IMR-90 (cell line): ENCODE data around the gene KCNG4. TPM values are rescaled to one million over a fixed set of nuclear protein-coding genes. Genes with fewer than 3 reads are reported as not detected.

Experiments
- ATAC-seq: fragments of 200-7000 bp; cut with Tn5 transposase; 2 replicates; pipeline ENCODE4 v1.9.1; 2020; ENCODE audit warnings: low read depth, mild to moderate bottlenecking, moderate library complexity
- BruUV-seq: library from RNA; stranded (reverse); fragments of 400-500 nt; replicated peaks from 2 replicates; lab custom pipeline; 2021; lab: Mats Ljungman, UMichigan
- CTCF ChIA-PET: fragments of 300-600 bp; formaldehyde crosslinking; extraction: SDS; loops from one replicate; lab custom pipeline; 2021; ENCODE audit warnings: antibody characterized with exemption; lab: Yijun Ruan, JAX
- POLR2A ChIA-PET: fragments of 300-600 bp; sonication (Branson Sonifier 250); formaldehyde crosslinking; loops from one replicate; lab custom pipeline; 2022; ENCODE audit warnings: antibody characterized with exemption; ENCODE audit not compliant: unreplicated experiment; lab: Charles Lee
- DNase-seq: peaks from one replicate; pipeline ENCODE4 v3.0.0; 2013
- H2AFZ ChIP-seq: replicated peaks from 2 replicates; pipeline ENCODE3; 2013; ENCODE audit warnings: low read length, mild to moderate bottlenecking; ENCODE audit not compliant: poor library complexity
- H2AK5ac ChIP-seq: 2 replicates; pipeline ENCODE4 v1.6.1; 2013; ENCODE audit warnings: low read depth, low read length, inconsistent platforms
- H2AK9ac ChIP-seq: replicated peaks from 2 replicates; pipeline ENCODE3; 2013; ENCODE audit warnings: mild to moderate bottlenecking, low read depth, low read length, moderate library complexity; ENCODE audit not compliant: poor library complexity
- H2BK120ac ChIP-seq: 2 replicates; pipeline ENCODE4 v1.6.1; 2013; ENCODE audit warnings: low read depth, low read length, inconsistent platforms
- H2BK15ac ChIP-seq: 3 replicates; pipeline ENCODE4 v1.6.1; 2013; ENCODE audit warnings: low read depth, low read length, inconsistent platforms
- H2BK20ac ChIP-seq: 2 replicates; pipeline ENCODE4 v1.6.1; 2013; ENCODE audit warnings: low read depth, mild to moderate bottlenecking, inconsistent platforms, low read length, moderate library complexity
- H2BK5ac ChIP-seq: 2 replicates; pipeline ENCODE4 v1.6.1; 2013; ENCODE audit warnings: mild to moderate bottlenecking, low read depth, low read length, inconsistent platforms; ENCODE audit not compliant: poor library complexity, severe bottlenecking
- H3K14ac ChIP-seq: replicated peaks from 2 replicates; pipeline ENCODE4 v1.6.1; 2013; ENCODE audit warnings: low read depth, low read length, inconsistent platforms
- H3K18ac ChIP-seq: 2 replicates; pipeline ENCODE4 v1.6.1; 2013; ENCODE audit warnings: low read depth, low read length, control low read depth
- H3K23ac ChIP-seq: 2 replicates; pipeline ENCODE4 v1.6.1; 2013; ENCODE audit warnings: low read depth, low read length, inconsistent platforms
- H3K27ac ChIP-seq: 2 replicates; pipeline ENCODE4 v1.5.1; 2013; ENCODE audit warnings: mild to moderate bottlenecking, control low read depth, low read length; ENCODE audit not compliant: insufficient read depth
- H3K27me3 ChIP-seq: 2 replicates; pipeline ENCODE4 v1.6.1; 2013; ENCODE audit warnings: low read length; ENCODE audit not compliant: control insufficient read depth, insufficient read depth
- H3K36me3 ChIP-seq: 2 replicates; pipeline ENCODE4 v1.6.1; 2013; ENCODE audit warnings: low read length, mixed read lengths; ENCODE audit not compliant: control insufficient read depth, insufficient read depth
- H3K4ac ChIP-seq: 2 replicates; pipeline ENCODE4 v1.6.1; 2013; ENCODE audit warnings: low read depth, low read length, inconsistent platforms
- H3K4me1 ChIP-seq: 2 replicates; pipeline ENCODE4 v1.6.1; 2013; ENCODE audit warnings: low read length, mixed read lengths; ENCODE audit not compliant: control insufficient read depth, insufficient read depth
- H3K4me2 ChIP-seq: 2 replicates; pipeline ENCODE4 v1.6.1; 2013; ENCODE audit warnings: low read depth, mild to moderate bottlenecking, control low read depth, low read length, moderate library complexity
- H3K4me3 ChIP-seq: 2 replicates; pipeline ENCODE4 v1.5.1; 2013; ENCODE audit warnings: low read depth, mild to moderate bottlenecking, control low read depth, low read length, moderate library complexity; ENCODE audit not compliant: insufficient read depth
- H3K56ac ChIP-seq: 2 replicates; pipeline ENCODE4 v1.6.1; 2013; ENCODE audit warnings: low read length, inconsistent platforms; ENCODE audit not compliant: insufficient read depth; ENCODE audit errors: extremely low read depth
- H3K79me1 ChIP-seq, 2 experiments: 2 replicates each; pipeline ENCODE4 v1.6.1; 2013; ENCODE audit warnings: low read length in 2 of 2, inconsistent platforms in 1 of 2, low read depth in 1 of 2
- H3K9ac ChIP-seq: 2 replicates; pipeline ENCODE4 v1.6.1; 2013; ENCODE audit warnings: low read depth, low read length, control low read depth
- H3K9me1 ChIP-seq: 2 replicates; pipeline ENCODE4 v1.6.1; 2013; ENCODE audit warnings: low read length, inconsistent platforms; ENCODE audit not compliant: insufficient read depth
- H3K9me3 ChIP-seq: 2 replicates; pipeline ENCODE4 v1.6.1; 2013; ENCODE audit warnings: low read length; ENCODE audit not compliant: control insufficient read depth, insufficient read depth
- H4K20me1 ChIP-seq: 2 replicates; pipeline ENCODE4 v1.6.1; 2013; ENCODE audit warnings: low read length, inconsistent platforms; ENCODE audit not compliant: insufficient read depth
- H4K5ac ChIP-seq: 2 replicates; pipeline ENCODE4 v1.6.1; 2013; ENCODE audit warnings: mild to moderate bottlenecking, low read depth, low read length, control low read depth
- H4K8ac ChIP-seq, 2 experiments: 2 replicates each; pipeline ENCODE4 v1.6.1; 2013; ENCODE audit warnings: low read depth in 2 of 2, low read length in 2 of 2, control low read depth in 1 of 2, inconsistent platforms in 1 of 2
- H4K91ac ChIP-seq: 2 replicates; pipeline ENCODE4 v1.6.1; 2013; ENCODE audit warnings: low read depth, low read length, inconsistent platforms; ENCODE audit not compliant: insufficient read depth
- BHLHE40 ChIP-seq: fragments of 150-350 bp; IDR thresholded peaks from 2 replicates; pipeline ENCODE4 v1.6.1; 2016; ENCODE audit warnings: mild to moderate bottlenecking, low read depth, low read length
- CEBPB ChIP-seq: IDR thresholded peaks from 2 replicates; pipeline ENCODE4 v1.6.1; 2012; ENCODE audit warnings: low read depth, low read length, improper control_type of control experiment
- ELK1 ChIP-seq: fragments of 150-350 bp; IDR thresholded peaks from 2 replicates; pipeline ENCODE4 v1.6.1; 2016; ENCODE audit warnings: low read depth, mild to moderate bottlenecking, low read length, moderate library complexity, borderline replicate concordance
- FOS ChIP-seq: fragments of 150-350 bp; IDR thresholded peaks from 2 replicates; pipeline ENCODE4 v1.6.1; 2016; ENCODE audit warnings: low read depth, low read length
- MAFK ChIP-seq: IDR thresholded peaks from 2 replicates; pipeline ENCODE4 v1.6.1; 2012; ENCODE audit warnings: low read depth, low read length, improper control_type of control experiment
- MAZ ChIP-seq: IDR thresholded peaks from 2 replicates; pipeline ENCODE4 v1.6.1; 2012; ENCODE audit warnings: low read depth, mild to moderate bottlenecking, low read length, improper control_type of control experiment, moderate library complexity, borderline replicate concordance
- NFE2L2 ChIP-seq: fragments of 150-350 bp; IDR thresholded peaks from 2 replicates; pipeline ENCODE4 v1.6.1; 2016; ENCODE audit warnings: low read depth, mild to moderate bottlenecking, low read length
- POLR2A ChIP-seq: IDR thresholded peaks from 2 replicates; pipeline ENCODE4 v1.6.1; 2012; ENCODE audit warnings: mild to moderate bottlenecking, low read depth, low read length
- RCOR1 ChIP-seq: IDR thresholded peaks from 2 replicates; pipeline ENCODE4 v1.6.1; 2012; ENCODE audit warnings: mild to moderate bottlenecking, low read length, improper control_type of control experiment; ENCODE audit not compliant: insufficient replicate concordance
- SMC3 ChIP-seq: fragments of 150-350 bp; IDR thresholded peaks from 2 replicates; pipeline ENCODE4 v1.6.1; 2016; ENCODE audit warnings: low read depth, mild to moderate bottlenecking, antibody characterized with exemption, low read length, moderate library complexity
- WGBS, 2 experiments: methylation state at CpG; one replicate each; pipeline versions ENCODE4 v1.1.5 to v1.1.7; 2013; ENCODE audit warnings: missing lambda C conversion rate in 2 of 2; ENCODE audit not compliant: insufficient read length in 1 of 2; ENCODE audit errors: extremely low coverage in 2 of 2; 5-methylcytosine and 5-hydroxymethylcytosine counted together
- dilution Hi-C: fragments of 300-500 bp; cut with HindIII; formaldehyde crosslinking; loops from one replicate; pipeline ENCODE4 v1.14.3; 2018; ENCODE audit warnings: low sequenced_read_pairs; ENCODE audit not compliant: unreplicated experiment
- in situ Hi-C: fragments of 300-500 bp; cut with MboI; formaldehyde crosslinking; loops from 3 replicates; pipeline ENCODE4 v1.14.3; 2019; ENCODE audit warnings: low sequenced_read_pairs, inconsistent platforms, mixed read lengths
- intact Hi-C: fragments of 100-400 bp; cut with micrococcal nuclease; formaldehyde crosslinking; loops from 2 replicates; pipeline ENCODE4 v1.10.0; 2022
- polyA plus RNA-seq, 3 experiments: library from polyadenylated mRNA; depleted of rRNA; stranded (reverse); fragments of >200 nt; gene quantifications; 2 replicates each; pipeline ENCODE4 v1.2.3, GENCODE V29; 2012; ENCODE audit warnings: low replicate concordance in 1 of 3
- total RNA-seq: library from RNA; depleted of rRNA; stranded (reverse); fragments of >200 nt; gene quantifications from 2 replicates; pipeline ENCODE4 v1.2.3, GENCODE V29; 2012
- TF ChIP-seq, protein P1 (sequence below): conservative IDR thresholded peaks from 2 replicates; pipeline ENCODE4 v1.5.1; 2012; ENCODE audit warnings: mild to moderate bottlenecking, low read depth, low read length, improper control_type of control experiment
- TF ChIP-seq, protein P2 (sequence below): fragments of 150-350 bp; IDR thresholded peaks from 2 replicates; pipeline ENCODE4 v1.6.1; 2017; ENCODE audit warnings: mild to moderate bottlenecking, antibody characterized with exemption, low read length, low read depth

Gene KCNG4
- total and polyA plus RNA-seq, 2 of the 4 experiments (the other 2 are of a cell fraction), result not detected

- TF ChIP-seq MAZ, result no peak
Observed at GRCh38 chr16:84181144-84181915, 58.5 kb downstream of the KCNG4 start (continued).

GRCh38 chr16:84180519-84181140, 59.2 kb downstream of the KCNG4 start:
- ChIA-PET CTCF (no interaction called here), POLR2A (no interaction called here)
- peaks cover 56% of the 10 kb centered on the region for H3K36me3 ChIP-seq
- H2AFZ ChIP-seq, result no peak overlapping the region
- dilution Hi-C loops (no loop called here), in situ Hi-C loops (no loop called here), intact Hi-C loops (no loop called here)
- H3K9me3 ChIP-seq, result no peaks in the 10 kb centered on the region
- H4K91ac ChIP-seq, result no peak overlapping the region
- H3K18ac ChIP-seq, result no peak overlapping the region
- H2AK9ac ChIP-seq, result no peak overlapping the region
- H2BK5ac ChIP-seq, result no peak overlapping the region
- H3K4me2 ChIP-seq, result no peak overlapping the region
- no peak overlapping the region for H3K23ac ChIP-seq
- no peak overlapping the region for H2BK120ac ChIP-seq
- H3K27ac ChIP-seq, result no peak overlapping the region
- no peak overlapping the region for H4K8ac ChIP-seq
- no peak overlapping the region for H2BK15ac ChIP-seq
- H3K14ac ChIP-seq, result no peak overlapping the region
- ATAC-seq (no peak), DNase-seq (no peak)
- H4K20me1 ChIP-seq, result peaks cover 25% of the 10 kb centered on the region
- H3K79me1 ChIP-seq, result peaks cover 13 to 45% of the 10 kb centered on the region in 2 experiments
- H3K4ac ChIP-seq, result no peak overlapping the region
- no CpG with 5 or more reads among the region's 21 CpGs for WGBS, 2 experiments
- no peak overlapping the region for H2AK5ac ChIP-seq
- H3K4me1 ChIP-seq, result peaks cover 15% of the 10 kb centered on the region
- no TSS peak for BruUV-seq
- no peak overlapping the region for H3K56ac ChIP-seq
- peaks cover 16% of the 10 kb centered on the region; the same call in 1 of the 2 replicates for H3K9me1 ChIP-seq
- no peak overlapping the region for H3K9ac ChIP-seq
- H2BK20ac ChIP-seq, result no peak overlapping the region
- no peak overlapping the region for H4K5ac ChIP-seq
- no peak overlapping the region for H3K4me3 ChIP-seq
- no peaks in the 10 kb centered on the region for H3K27me3 ChIP-seq
- no peak for TF ChIP-seq SMC3
- no peak for TF ChIP-seq ELK1
- TF ChIP-seq NFE2L2, result no peak
- TF ChIP-seq RCOR1, result no peak
- no peak for TF ChIP-seq CEBPB
- TF ChIP-seq FOS, result no peak
- TF ChIP-seq, protein P1, sequence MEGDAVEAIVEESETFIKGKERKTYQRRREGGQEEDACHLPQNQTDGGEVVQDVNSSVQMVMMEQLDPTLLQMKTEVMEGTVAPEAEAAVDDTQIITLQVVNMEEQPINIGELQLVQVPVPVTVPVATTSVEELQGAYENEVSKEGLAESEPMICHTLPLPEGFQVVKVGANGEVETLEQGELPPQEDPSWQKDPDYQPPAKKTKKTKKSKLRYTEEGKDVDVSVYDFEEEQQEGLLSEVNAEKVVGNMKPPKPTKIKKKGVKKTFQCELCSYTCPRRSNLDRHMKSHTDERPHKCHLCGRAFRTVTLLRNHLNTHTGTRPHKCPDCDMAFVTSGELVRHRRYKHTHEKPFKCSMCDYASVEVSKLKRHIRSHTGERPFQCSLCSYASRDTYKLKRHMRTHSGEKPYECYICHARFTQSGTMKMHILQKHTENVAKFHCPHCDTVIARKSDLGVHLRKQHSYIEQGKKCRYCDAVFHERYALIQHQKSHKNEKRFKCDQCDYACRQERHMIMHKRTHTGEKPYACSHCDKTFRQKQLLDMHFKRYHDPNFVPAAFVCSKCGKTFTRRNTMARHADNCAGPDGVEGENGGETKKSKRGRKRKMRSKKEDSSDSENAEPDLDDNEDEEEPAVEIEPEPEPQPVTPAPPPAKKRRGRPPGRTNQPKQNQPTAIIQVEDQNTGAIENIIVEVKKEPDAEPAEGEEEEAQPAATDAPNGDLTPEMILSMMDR, result no peak
- TF ChIP-seq BHLHE40, result no peak
- TF ChIP-seq, protein P2, sequence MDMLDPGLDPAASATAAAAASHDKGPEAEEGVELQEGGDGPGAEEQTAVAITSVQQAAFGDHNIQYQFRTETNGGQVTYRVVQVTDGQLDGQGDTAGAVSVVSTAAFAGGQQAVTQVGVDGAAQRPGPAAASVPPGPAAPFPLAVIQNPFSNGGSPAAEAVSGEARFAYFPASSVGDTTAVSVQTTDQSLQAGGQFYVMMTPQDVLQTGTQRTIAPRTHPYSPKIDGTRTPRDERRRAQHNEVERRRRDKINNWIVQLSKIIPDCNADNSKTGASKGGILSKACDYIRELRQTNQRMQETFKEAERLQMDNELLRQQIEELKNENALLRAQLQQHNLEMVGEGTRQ, result no peak
- no peak for TF ChIP-seq MAFK
- TF ChIP-seq POLR2A, result no peak
